GM21737 (cell line): ENCODE measurements around the gene PLA2G2E.

Source experiments
- ATAC-seq: cut with Tn5 transposase; IDR thresholded peaks from one replicate; pipeline ENCODE4 v1.9.1; 2021; ENCODE audit warnings: mild to moderate bottlenecking, moderate library complexity; ENCODE audit not compliant: unreplicated experiment

PLA2G2E gene, protein sequence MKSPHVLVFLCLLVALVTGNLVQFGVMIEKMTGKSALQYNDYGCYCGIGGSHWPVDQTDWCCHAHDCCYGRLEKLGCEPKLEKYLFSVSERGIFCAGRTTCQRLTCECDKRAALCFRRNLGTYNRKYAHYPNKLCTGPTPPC

DNA sequence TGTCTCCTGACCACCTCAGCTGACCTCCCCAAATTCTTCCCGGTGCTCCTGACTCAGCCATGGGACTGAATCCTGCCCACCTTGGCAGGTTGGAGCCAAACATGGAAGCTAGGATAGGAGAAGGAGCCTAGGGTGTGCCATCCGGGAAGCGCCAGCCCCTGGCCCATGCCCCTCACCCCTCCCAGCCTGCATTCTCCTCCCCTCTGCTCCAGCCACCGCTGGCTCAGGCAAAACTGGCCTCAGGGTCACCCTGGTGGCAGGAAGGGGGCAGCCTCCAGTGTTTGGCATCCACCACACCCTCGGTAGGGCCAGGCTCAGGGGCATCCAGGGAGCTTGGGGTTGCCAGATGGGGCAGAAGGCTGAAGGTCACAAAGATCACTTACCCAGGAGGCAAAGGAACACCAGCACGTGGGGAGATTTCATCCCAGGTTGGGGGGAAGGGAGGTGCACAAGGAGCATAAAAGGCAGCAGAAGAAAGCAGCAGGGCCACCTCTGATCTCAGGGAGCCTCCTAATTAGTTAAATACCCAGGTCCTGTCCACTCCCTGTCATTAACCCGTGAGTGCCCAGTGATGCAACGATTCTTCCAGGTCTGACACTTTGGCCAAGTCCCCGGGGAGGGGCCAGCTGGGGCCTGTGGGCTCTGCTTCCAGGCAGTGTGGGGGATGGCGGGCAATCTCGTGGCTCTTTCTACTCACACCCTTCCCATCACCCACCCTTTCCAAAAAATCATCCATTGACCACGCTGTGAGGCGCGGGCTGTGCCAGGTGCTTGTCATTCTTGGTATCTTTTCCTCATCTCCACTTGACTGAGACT is at the start of gene PLA2G2E:
TSS of gene PLA2G2E (minus strand) at position 481 of the 816 bp plus-strand sequence. CDS start at position 423, 58 bp downstream.
- ATAC-seq = no peak

DNA sequence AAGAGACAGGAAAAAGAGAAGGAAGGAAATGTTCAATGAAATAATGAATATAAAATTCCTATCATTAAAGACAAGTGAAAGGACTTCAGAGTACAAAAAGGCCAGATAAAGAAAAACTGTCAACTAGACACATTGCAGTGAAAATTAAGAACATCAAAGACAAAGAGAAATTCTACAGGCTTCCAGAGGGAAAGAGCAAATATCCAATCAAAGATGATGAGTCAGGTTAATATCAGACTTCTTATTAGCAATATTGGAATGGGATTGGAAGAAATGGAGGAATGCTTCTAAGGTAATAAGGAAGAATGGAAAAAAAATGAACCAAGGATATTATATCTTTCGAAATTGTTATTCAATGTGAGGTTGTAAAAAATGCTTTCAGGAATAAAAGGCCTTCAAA is 48.2 kb upstream of the PLA2G2E start:
- no peak for ATAC-seq

DNA sequence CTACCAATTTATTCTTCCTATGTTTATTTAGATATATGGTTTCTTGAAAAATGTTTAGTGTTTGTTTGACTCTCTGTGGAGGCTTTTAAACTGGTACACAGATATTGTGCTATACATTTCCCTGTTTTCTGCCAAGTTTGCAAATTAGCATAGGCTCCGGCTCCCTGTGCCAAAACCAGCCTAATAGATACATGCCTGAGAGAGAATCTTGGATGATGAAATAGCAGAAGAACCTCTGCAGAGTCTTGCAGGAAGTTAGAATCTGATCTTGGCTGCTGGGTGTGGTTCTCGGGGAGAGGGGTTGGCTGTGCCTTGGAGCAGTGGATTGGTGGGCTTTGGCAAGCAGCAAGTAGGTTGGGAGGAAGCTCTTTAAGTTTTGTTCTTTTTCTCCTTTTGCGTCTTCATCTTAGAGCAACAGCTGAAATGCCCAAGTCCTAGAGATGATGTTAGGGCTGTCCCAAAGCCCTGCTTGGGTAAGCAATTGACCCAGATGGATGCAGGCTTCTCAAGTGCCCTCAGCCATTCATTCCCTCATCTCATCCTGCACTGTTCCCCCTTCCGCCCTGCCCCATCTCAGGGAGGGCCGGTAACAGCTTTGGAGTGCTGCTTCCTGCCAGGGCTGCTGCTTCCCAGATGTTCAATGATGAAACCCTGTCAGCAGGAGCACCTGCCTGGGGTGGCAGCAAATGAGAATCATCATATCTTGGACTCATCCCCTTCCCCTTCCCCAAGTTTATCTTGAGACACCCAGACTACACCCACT is 46.7 kb upstream of the PLA2G2E start:
- ATAC-seq = no peak

DNA sequence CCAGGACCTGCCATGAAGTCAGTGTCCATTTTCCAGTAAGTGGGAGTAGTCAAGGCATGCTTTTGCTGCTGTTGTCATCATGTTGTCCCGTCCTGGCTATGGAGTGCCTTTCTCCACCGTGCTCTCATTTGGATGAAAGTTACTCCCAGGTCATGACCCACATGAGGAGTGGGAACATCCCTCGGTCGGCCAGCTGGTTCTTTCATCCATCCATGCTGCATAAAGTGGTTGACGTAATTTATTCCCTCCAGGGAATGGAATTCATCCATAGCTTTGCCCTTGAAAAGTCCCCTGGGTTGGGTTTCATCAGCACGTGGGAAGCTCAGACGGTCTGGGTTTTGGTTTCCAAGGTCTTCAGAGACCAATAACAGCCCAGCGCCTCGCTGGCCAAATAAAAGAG is 44.4 kb upstream of the PLA2G2E start:
- ATAC-seq = no peak

DNA sequence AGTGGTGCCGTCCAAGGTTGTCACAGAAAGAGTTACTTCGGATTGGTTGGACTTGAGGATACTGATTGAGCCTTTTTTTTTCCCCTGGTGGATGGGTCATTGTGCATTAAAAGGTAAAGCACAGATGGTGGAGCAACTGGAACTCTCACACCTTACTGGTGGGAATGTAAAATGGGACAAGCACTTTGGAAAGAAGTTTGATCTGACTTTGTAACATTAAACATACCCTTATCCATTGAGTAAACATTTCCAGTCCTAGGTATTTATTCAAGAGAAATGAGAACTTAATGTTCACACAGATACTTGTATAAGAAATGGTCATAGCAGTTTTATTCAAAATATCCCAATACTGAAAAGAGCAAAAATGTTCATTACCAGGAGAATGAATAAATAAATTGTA is 41.1 kb upstream of the PLA2G2E start:
- ATAC-seq = no peak

DNA sequence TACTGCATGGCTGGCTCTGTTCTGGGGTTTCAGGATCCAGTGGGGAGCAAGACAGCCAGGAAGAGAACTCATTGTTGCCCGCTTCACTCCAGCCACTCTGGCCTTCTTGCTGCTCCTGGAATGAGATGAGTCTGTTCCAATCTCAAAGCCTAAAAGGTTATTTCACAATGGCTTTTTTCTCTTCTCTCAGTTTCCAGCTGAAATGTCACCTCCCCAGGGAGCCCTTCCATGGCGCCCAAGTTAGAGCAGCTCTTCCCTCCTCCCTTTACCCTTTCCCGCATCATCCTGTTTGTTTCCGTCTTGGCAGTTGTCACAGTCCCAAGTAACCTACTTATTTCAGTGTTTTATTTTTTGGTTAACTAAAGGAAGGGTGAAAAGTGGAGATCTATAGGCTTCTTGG is 40.2 kb upstream of the PLA2G2E start:
- no peak for ATAC-seq

DNA sequence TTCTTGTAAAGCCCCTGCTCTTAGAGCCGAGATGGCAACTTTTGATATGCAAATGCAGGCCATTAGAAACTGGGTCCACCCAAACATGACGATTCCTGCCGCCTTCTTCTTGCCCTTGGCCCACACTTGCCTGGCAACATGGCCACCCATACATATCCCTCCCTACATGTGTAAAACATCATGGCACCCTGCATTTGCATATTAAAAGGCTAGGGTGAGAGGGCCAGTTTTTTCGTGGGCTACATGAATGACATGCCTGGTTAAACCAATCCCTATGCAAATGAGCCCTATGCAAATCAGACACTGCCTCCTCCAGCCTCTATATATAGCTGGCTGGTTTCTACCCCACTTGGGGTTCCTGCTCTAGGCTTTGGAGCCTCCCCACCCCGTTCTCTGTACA is 37.2 kb upstream of the PLA2G2E start:
- ATAC-seq = no peak

DNA sequence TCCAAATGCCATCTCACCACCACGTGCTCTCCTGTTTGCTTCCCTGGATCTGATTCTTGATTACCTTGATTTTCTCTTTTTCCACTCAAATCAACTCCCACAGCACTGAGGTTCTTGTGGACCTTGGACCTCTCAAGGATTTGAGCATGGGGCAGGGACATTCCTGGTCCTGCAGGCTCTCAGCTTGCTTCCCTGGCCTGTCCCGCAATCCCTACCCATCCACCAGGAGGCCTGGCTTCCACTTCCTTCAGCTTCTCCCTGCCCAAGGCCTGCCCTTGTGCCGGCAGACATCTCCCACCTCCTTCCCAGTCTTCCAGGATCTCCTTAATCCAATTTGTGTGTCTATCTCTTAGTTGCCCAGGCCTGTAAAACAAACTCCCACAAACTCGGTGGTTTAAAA is 34.4 kb upstream of the PLA2G2E start:
- no peak for ATAC-seq

DNA sequence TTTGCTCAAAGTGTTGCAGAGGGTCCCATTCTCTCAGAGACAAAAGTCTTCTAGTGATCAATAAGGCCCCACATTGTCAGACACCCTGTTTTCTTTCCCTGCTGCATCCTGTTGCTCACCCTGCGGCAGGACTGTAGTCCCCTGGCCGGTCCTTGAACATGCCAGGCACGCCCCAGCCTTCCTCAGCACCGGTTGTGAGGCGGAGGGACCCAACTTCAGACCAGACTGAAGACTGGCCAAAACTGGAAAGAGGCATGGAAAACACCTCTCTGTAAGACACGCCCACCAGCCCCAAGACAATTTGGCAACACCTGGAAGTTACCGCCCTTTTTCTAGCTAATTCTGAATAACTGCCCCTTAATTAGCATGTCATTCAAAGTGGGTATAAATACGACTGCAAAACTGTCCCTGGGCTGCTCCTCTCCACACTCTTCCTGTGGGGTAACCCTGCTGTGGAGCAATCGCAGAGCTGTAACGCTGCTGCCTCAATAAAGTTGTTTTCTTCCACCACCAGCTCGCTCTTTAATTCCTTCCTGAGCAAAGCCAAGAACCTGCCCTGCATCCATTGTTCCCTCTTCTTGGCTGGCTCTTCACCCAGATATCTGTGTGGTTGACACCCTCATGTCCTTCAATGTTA is 32.2 kb upstream of the PLA2G2E start:
- no peak for ATAC-seq

DNA sequence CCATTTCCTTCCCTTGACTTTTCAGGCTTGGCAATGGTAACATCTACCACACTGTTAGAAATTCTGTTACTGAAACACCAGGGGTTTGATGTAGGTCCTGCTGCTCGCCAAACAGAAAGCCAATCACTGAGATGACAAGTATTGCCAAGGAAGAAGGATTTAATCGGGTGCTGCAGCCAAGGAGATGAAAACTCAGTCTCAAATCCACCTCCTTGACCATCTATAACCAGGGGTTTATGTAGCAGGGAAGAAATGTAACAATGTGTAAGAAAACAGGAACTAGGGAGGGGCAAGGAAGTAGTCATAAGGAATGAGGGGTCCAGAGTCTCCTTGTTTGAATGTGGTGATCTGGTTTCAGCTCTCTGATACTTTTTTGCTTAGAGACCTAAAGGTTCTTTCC is 30.6 kb upstream of the PLA2G2E start:
- no peak for ATAC-seq

DNA sequence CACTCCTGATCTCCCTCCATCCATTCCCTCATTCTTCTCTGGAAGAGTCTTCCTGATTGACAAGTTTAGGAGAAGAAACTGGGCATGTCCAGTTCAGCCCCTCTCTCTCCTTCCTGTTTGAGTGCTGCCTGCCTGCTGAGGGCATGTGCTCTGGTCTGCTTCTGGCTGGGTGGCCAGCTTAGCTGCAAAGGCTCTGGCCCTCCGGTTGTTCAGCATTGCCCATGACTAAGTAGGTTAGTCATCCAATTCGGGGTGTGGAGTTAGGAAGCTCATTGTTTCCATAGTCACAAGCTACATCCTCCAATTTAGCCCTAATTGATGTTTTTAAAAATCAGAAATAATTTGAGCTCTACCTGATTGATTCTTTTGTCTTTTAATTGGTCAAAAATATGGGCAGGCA is 25.6 kb upstream of the PLA2G2E start:
- ATAC-seq = no peak

DNA sequence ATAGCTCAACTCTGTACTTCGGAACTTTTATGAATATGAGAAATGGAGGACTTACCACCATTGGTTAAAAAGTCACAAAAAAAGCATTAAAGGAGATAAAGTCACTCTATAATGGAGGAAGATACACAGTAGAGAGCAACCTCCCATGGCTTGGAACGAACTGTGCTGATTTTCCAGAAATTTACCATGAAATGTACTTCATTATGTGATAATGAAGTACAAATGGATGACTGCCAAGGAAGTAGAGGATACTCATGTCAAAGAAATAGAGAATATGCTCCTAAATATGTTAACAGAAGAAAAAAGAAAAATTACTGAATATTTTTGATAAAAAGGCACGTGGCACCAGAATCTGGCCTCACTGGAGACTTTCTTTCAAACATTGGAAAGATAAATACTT is 23.6 kb upstream of the PLA2G2E start:
- ATAC-seq = no peak

DNA sequence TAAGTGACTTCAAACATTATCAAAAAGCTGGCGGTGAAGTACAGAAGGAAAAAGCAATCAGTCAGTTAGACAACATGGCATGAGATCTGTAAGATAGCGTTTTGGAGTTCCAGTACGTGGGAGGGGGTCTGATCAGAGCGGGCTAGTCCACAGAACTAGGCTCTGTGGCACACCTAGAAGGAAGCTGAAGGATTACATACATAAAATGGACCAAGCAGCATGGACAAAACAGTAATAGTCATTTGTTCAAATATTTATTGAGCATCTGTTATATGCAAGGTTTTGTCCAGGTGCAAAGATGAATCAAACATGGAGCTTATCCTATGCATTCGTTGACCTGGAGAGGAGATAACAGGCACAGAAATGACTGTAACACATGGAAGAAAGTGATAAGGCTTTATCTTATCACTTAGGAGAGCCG is 22.9 kb upstream of the PLA2G2E start:
- ATAC-seq = no peak

DNA sequence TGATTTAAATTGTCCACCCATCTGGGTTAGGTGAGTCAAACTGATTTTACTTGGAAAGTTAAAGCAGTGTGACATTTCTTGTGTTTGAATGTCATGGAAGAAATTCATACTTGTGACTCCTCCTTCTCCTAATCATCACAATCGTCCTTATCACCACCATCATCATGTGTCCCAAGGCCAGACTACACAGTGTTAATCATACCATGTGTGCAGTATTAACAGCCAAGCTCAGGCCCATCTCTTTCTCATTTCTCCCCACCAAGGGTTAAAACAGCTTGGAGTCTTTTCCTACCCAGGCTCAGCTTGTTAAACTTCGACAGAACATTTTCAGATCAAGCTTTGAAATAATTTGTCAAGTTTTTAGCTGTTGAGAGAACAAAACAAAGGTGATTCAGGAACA is 22.5 kb upstream of the PLA2G2E start:
- no peak for ATAC-seq

DNA sequence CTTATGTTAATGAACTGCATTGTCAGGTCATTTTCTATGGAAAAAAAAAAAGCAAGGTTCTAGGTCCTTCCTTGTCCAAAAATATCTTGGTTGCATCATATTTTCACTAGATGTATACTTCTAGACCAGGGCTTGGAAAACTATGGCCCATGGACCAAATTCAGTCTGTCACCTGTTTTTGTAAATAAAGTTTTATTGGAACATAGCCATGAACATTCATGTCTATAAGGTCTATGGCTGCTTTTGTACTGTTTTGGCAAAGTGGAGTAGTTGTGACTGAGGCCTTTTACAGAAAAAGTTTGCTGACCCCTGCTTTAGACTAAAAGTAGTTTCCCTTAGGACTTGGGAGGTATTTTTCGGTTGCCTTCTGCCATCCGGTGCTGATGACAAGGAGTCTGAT is 19.2 kb upstream of the PLA2G2E start:
- ATAC-seq = no peak

DNA sequence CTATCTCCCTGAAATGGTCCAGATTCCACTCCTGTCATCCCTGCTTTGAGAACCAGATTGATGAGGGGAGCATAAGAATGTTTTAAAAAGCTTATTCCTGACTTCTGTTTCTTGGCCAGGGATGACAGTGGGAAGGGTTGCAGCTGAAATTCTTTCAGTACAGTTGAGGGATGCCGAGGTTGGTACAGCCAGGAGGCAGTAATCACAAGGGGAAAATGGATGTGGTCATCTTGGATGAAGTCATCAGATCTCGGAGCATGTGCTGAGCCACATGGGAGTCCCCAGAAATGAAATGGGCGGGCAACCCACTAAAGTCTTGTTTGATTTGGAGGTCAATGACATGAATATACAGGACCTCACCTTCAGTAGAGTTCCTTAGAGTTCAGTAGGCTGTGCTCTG is 18.7 kb upstream of the PLA2G2E start:
- no peak for ATAC-seq

DNA sequence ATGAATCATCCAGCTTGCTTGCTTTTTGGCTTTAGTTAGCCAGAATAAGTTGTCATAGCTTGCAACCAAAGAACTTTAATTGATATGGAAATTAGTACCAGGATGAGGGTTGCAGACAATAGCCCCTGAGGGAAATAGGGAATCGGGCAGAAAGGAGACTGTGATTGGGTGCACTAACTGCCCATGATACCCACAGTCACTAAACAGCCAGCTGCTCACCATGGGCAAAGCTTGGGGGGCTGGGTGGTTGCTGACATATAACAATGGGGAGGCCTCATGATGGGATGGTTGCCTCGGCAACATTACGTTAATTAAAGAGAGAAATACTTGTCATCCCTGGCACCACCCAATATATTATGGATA is 17.8 kb upstream of the PLA2G2E start:
- ATAC-seq = no peak

DNA sequence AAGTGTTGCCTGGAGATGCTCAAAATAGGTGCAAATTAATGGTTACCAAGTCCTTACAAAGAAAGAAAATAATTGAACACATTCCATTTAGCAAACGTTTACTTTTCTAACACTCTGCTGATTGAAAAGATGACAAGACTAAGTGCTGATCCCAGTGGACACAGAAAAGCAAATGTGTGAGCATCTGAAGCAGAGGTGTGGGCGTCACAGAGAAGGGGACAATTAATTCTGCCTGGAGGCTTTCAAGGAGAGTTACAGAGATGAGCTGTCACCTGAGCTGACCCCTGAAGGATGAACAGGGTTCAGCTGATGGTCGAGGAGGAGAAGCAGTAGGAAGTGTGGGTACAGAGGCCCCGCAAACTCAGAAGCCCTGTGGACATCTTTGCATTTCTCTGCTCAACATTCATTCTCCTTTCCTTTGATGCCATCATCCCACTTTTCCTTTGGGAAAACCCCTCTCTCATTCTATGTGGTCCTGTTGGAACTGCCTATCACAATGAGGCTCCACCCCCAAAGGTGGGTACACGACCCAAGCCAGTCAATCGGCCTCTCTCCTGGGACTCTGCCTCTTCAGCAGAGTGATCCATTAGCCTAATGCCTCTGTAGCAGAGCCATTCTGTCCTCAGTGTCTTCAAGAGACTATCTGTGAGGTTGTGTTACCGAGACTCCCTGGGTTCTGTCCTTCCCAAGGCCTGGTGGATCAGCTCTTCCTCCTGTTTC is 17.2 kb upstream of the PLA2G2E start:
- no peak for ATAC-seq

DNA sequence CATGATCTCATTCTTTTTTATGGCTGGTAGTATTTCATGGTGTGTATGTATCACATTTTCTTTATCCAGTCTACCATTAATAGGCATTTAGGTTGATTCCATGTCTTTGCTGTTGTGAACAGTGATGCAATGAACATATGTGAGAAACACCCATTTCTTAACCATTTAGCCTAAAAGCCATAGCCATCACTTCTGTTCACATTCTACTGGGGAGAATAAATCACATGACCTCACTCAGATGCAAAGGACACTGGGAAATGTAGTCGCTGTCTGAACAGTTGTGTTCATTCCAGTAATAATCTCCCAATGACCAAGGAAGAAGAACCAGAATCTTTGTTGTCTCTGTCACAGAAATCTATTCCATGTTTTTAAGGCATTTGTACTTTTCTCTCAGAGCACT is 15.1 kb upstream of the PLA2G2E start:
- ATAC-seq = no peak

DNA sequence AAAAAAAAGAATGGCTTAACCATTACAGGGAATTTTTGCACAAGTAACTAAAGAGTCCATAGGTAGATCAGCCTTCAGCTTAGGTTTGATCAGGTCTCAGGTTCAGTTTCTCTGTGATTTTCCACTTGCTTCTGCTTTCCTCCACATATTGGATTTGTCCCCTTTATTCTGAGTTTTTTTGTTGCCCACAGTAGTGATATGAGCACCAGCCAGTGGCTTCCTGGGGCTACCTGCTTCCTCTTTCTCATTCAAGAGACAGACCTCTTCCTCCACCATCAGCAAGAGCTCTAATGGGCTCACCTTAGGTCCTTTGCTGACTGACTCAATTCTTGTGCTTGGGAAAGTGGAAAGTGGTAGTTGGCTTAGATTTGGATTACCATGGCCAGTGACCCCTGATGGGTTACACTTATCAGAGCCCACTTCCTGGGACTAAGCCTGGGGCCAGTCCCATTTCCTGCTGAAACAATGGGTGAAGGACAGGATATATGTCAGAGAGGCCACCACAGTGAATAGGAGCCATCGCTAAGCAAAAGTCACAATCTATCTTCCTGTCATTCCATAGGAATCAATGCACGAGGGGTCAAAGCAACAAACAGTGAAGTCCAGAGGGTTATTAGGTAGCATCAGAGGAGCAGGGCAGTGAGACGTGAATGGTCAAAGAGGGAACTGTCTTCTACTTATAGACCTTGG is 12.8 kb upstream of the PLA2G2E start:
- ATAC-seq = no peak
